Gastroesophageal sphincter (tissue), 4 donors: Measurements from ENCODE around the gene HS2ST1. TPM values are rescaled to one million over a fixed set of nuclear protein-coding genes. Genes with fewer than 3 reads are reported as not detected.
"Not testable (repeated sequence)": the region's sequence is repeated elsewhere in the genome, so short reads cannot be mapped to it uniquely, and the experiment has no call there.

Experiments used
- ATAC-seq: fragments of 150-250 bp; one replicate; pipeline ENCODE4 v1.9.1; 2016; ENCODE audit warnings: mild to moderate bottlenecking, moderate library complexity
- H3K27ac ChIP-seq, 4 donors: fragments of 200-600 bp; sonication (generic) in 3 of 4; 1 replicate in 3 of 4; 2 replicates in 1 of 4; pipeline ENCODE4 v1.5.1; 2016 to 2019
- H3K27me3 ChIP-seq: fragments of 200-600 bp; sonication (generic); one replicate; pipeline ENCODE4 v1.5.1; 2019
- H3K36me3 ChIP-seq, 2 donors: fragments of 200-600 bp; sonication (generic); one replicate each; pipeline ENCODE4 v1.5.1; 2019; ENCODE audit warnings: control low read depth in 1 of 2
- H3K4me1 ChIP-seq, 3 donors: fragments of 200-600 bp; sonication (generic); 1 replicate in 2 of 3; 2 replicates in 1 of 3; pipeline ENCODE4 v1.5.1; 2016 to 2019; ENCODE audit warnings: control low read depth in 2 of 3
- H3K4me3 ChIP-seq, 2 donors: fragments of 200-600 bp; sonication (generic); one replicate each; pipeline ENCODE4 v1.5.1; 2019; ENCODE audit warnings: mild to moderate bottlenecking in 1 of 2, moderate library complexity in 1 of 2
- H3K9me3 ChIP-seq, 3 donors: fragments of 200-600 bp; sonication (generic); one replicate each; pipeline ENCODE4 v1.5.1; 2017 to 2019; ENCODE audit warnings: control low read depth in 2 of 3
- EP300 ChIP-seq: sonication (generic); formaldehyde crosslinking; IDR thresholded peaks from one replicate; pipeline ENCODE4 v1.6.1; 2017; ENCODE audit warnings: antibody characterized with exemption, mild to moderate bottlenecking
- POLR2A ChIP-seq, 2 donors: fragments of 450-650 bp; IDR thresholded peaks; one replicate each; pipeline ENCODE4 v1.6.1; 2017; ENCODE audit warnings: antibody characterized with exemption in 2 of 2, mild to moderate bottlenecking in 2 of 2, moderate library complexity in 1 of 2
- POLR2AphosphoS5 ChIP-seq: sonication (generic); formaldehyde crosslinking; IDR thresholded peaks from one replicate; pipeline ENCODE4 v1.6.1; 2017; ENCODE audit warnings: antibody characterized with exemption
- WGBS, 2 donors: methylation state at CpG; one replicate each; pipeline ENCODE4 v1.1.5; 2018; ENCODE audit warnings: low coverage in 1 of 2; 5-methylcytosine and 5-hydroxymethylcytosine counted together
- total RNA-seq, 4 donors: library from RNA; depleted of rRNA; stranded (reverse); fragments of >200 nt; gene quantifications; one replicate each; pipeline ENCODE4 v1.1.0, GENCODE V29; 2016
- TF ChIP-seq, protein P1 (sequence below), 4 experiments: fragments of 200-600 bp in 2 of 4; fragments of 450-650 bp in 2 of 4; sonication (generic) in 1 of 4; IDR thresholded peaks; one replicate each; pipeline ENCODE4 v1.5.1; 2017 to 2019; ENCODE audit warnings: antibody characterized with exemption in 4 of 4, mild to moderate bottlenecking in 2 of 4, moderate library complexity in 2 of 4

The HS2ST1 gene
- total RNA-seq: 10 to 100 TPM; 10.3 to 17.0 (median 11.7) TPM

DNA sequence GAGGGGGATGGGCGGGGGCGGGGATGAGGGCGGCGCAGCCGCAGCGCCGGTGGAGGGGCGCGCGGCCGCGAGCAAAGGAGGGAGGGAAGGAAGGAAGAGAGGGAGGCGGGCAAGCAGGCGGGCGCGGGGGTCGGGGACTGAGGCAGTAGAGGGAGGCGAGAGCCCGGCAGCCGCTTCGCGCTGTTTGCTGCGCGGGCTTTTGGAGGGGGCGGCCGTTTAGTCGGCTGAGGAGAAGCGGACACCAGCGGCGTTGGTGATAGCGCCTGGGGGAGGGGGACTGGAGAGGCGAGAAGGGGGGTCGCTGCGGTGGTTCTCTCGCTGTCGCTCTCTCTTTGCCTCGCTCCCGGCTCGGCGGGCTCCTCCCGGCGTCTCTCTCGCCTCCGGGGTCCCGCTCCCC lies at the start of gene HS2ST1:
HS2ST1 (plus strand) TSS at position 35 of the 397 bp plus-strand sequence.
- Histone ChIP-seq H3K27me3 (no peaks in the 10 kb centered on the region), H3K27ac (peak within 1 kb of the TSS; percentile 90 to 97 (median 93)), H3K9me3 (no peaks in the 10 kb centered on the region), H3K4me3 (peak within 1 kb of the TSS; percentile 82 to 94), H3K4me1 (peaks cover 6 to 50% (median 16%) of the 10 kb centered on the region in 3 donors), H3K36me3 (peaks cover 0 to 9% of the 10 kb centered on the region in 2 donors)
- 0 to 1% methylated on average over 16 to 30 of the region's 45 CpGs for WGBS, 2 donors
- TF ChIP-seq, protein P1, sequence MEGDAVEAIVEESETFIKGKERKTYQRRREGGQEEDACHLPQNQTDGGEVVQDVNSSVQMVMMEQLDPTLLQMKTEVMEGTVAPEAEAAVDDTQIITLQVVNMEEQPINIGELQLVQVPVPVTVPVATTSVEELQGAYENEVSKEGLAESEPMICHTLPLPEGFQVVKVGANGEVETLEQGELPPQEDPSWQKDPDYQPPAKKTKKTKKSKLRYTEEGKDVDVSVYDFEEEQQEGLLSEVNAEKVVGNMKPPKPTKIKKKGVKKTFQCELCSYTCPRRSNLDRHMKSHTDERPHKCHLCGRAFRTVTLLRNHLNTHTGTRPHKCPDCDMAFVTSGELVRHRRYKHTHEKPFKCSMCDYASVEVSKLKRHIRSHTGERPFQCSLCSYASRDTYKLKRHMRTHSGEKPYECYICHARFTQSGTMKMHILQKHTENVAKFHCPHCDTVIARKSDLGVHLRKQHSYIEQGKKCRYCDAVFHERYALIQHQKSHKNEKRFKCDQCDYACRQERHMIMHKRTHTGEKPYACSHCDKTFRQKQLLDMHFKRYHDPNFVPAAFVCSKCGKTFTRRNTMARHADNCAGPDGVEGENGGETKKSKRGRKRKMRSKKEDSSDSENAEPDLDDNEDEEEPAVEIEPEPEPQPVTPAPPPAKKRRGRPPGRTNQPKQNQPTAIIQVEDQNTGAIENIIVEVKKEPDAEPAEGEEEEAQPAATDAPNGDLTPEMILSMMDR (IDR thresholded peaks at IDR 0.05): no peak
- TF ChIP-seq POLR2A (IDR thresholded peaks at IDR 0.05) (peak in 1 of 2 donors; percentile 54), POLR2AphosphoS5 (peak; percentile 15), EP300 (no peak)
- ATAC-seq: peak; percentile 31

DNA sequence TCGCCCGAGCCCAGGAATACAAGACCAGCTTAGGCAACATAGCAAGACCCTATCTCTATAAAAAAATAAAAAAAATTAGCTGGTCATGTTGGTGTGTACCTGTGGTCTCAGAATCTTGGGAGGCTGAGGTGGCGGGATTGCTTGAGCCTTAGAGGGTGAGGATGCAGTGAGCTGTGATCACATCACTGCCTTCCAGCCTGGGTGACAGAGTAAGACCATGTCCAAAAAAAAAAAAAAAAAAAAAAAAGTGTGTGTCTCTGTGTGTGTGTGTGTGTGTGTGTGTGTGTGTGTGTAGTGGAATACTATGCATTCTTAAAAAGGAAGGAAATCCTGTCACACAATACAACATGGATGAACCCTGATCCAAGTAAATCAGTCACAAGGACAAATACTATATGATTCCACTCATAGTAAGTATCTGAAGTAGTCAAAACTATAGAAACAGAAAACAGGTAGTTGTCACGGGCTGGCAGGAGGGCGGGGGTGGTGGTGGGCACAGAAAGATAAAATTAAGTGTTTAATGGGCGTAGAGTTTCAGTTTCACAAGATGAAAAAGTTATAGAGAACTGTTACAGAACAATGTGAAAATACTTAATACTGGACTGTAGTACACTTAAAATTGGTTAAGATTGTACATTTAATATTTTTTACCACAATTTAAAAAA lies 48.3 kb upstream of the HS2ST1 start:
- Histone ChIP-seq H3K36me3 (peaks cover 0 to 11% of the 10 kb centered on the region in 2 donors), H3K27ac (no peak overlapping the region), H3K4me3 (no peak overlapping the region), H3K9me3 (no peaks in the 10 kb centered on the region), H3K27me3 (no peaks in the 10 kb centered on the region), H3K4me1 (peaks cover 0 to 9% (median 0%) of the 10 kb centered on the region in 3 donors)
- no peak for ATAC-seq
- WGBS, 2 donors: 92 to 96% methylated on average over 3 to 6 of the region's 6 CpGs
- TF ChIP-seq EP300: no peak
- TF ChIP-seq POLR2AphosphoS5: no peak
- TF ChIP-seq POLR2A (IDR thresholded peaks at IDR 0.05): no peak
- TF ChIP-seq, protein P1 (IDR thresholded peaks at IDR 0.05): no peak

DNA sequence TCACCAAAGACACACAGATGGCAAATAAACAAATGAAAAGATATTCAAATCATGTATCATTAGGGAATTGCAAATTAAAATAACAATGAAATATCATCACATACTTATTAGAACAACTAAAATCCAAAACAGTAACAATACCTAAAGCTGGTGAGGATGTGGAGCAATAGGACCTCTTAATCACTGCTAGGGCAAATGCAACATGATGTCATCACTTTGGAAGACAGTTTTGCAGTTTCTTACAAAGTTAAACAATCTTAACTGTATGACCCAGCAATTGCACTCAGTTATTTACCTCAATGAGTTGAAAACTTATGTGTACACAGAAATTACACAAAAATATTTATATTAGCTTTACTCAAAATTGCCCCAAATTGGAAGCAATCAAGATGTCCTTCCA lies 47.8 kb upstream of the HS2ST1 start:
- no peaks in the 10 kb centered on the region for H3K27me3 ChIP-seq
- H3K27ac ChIP-seq: no peak overlapping the region
- TF ChIP-seq EP300 (no peak), POLR2AphosphoS5 (no peak), POLR2A (IDR thresholded peaks at IDR 0.05) (no peak)
- TF ChIP-seq, protein P1 (IDR thresholded peaks at IDR 0.05): no peak

DNA sequence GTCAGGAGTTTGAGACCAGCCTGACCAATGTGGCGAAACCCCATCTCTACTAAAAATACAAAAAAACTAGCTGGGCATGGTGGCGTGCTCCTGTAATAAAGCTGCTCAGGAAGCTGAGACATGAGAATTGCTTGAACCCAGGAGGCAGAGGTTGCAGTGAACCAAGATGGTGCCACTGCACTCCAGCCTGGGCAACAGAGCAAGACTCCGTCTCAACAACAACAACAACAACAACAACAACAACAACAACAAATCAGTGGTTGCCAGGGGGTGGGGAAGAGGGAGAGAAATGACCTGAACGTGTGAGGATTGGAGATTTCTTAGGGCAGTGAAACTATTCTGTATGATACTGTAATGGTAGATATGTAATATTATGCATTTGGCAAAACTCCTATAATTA lies 47.2 kb upstream of the HS2ST1 start:
- H3K27me3 ChIP-seq, ATAC-seq, H3K9me3 ChIP-seq, H3K4me1 ChIP-seq, H3K36me3 ChIP-seq, H3K4me3 ChIP-seq, H3K27ac ChIP-seq: not testable (repeated sequence)
- 94% methylated on average over 4 of the region's 4 CpGs; no CpG with 5 or more reads in 1 of the 2 donors for WGBS, 2 donors

More for the DNA sequence above, 47.8 kb upstream of the HS2ST1 start:
- Histone ChIP-seq H3K9me3 (no peaks in the 10 kb centered on the region), H3K4me1 (peaks cover 0 to 9% (median 0%) of the 10 kb centered on the region in 3 donors), H3K4me3 (no peak overlapping the region), H3K36me3 (peaks cover 0 to 10% of the 10 kb centered on the region in 2 donors)
- no peak for ATAC-seq

DNA sequence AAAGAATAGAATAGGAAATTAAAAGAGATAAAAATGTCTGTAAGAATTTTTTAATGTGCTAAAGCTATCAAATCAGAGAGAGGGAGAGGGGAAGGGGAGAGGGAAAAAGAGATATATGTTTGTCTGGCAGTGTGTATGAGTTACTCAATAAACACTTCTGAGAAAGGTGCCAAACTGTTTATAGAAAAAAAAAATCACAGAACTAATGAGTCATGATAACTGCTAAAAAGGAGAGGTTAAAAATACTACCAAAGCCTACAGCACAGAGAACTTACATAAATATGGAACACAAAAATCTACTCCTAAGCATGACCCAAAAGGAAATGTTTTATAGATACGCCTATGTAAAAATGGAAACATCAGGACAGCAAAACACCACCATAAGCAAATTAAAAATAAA lies 46.0 kb upstream of the HS2ST1 start:
- TF ChIP-seq, protein P1 (IDR thresholded peaks at IDR 0.05): no peak
- no peak for TF ChIP-seq POLR2A (IDR thresholded peaks at IDR 0.05)
- H3K27me3 ChIP-seq: no peaks in the 10 kb centered on the region
- H3K9me3 ChIP-seq: no peaks in the 10 kb centered on the region
- no peak overlapping the region for H3K4me3 ChIP-seq
- whole genome bisulfite sequencing, 2 donors: 50% methylated on average over 1 of the region's 1 CpG; no CpG with 5 or more reads in 1 of the 2 donors
- no peak overlapping the region for H3K27ac ChIP-seq
- peaks cover 0 to 8% of the 10 kb centered on the region in 2 donors for H3K36me3 ChIP-seq
- ATAC-seq: no peak
- H3K4me1 ChIP-seq: peaks cover 0 to 9% (median 0%) of the 10 kb centered on the region in 3 donors
